Epithelial cell of esophagus (primary cell): ENCODE results near the gene NACC1.
A peak's percentile ranks its signal among the peaks of the same experiment; 100 is the strongest.

Experiments
- DNase-seq: peaks from one replicate; pipeline ENCODE4 v3.0.0; 2010; ENCODE audit warnings: low read depth
- H3K4me3 ChIP-seq: 2 replicates; pipeline ENCODE4 v1.5.1; 2011; ENCODE audit warnings: mild to moderate bottlenecking, low read length, control low read depth
- TF ChIP-seq, protein P1 (sequence below): IDR thresholded peaks from 2 replicates; pipeline ENCODE4 v1.5.1; 2011; ENCODE audit warnings: low read depth, mild to moderate bottlenecking, low read length, control low read depth, inconsistent platforms; ENCODE audit not compliant: insufficient read depth; ENCODE audit errors: missing control alignments

The NACC1 gene

DNA sequence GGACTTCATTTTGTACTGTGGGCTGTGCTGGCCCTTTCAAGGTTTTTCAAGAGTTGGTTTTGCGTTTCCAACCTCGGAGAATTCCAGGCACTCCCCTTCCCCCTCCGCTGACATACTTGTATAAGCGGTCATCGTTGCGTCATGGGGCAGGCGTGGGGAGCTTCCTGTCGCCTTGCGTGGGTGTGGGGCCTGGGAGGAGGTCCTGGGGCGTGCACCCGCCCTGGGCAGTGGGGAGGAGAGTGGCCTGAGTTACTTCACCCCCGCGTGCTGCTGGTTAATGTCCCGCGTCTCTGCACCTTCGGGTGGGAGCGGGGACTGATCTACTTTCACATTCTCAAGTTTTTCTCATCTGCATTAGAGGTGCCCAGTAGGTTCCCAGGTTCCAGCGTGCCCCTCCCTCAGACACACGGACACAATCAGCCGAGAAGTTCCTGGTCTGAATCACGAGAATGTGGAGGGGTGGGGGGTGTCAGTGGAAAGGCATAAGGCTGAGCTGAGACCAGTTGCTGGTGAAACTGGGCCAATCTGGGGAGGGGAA, 36.2 kb downstream of the NACC1 start:
- H3K4me3 ChIP-seq: peak overlapping the region; percentile 84
- peak; percentile 84 for DNase-seq
- TF ChIP-seq, protein P1, sequence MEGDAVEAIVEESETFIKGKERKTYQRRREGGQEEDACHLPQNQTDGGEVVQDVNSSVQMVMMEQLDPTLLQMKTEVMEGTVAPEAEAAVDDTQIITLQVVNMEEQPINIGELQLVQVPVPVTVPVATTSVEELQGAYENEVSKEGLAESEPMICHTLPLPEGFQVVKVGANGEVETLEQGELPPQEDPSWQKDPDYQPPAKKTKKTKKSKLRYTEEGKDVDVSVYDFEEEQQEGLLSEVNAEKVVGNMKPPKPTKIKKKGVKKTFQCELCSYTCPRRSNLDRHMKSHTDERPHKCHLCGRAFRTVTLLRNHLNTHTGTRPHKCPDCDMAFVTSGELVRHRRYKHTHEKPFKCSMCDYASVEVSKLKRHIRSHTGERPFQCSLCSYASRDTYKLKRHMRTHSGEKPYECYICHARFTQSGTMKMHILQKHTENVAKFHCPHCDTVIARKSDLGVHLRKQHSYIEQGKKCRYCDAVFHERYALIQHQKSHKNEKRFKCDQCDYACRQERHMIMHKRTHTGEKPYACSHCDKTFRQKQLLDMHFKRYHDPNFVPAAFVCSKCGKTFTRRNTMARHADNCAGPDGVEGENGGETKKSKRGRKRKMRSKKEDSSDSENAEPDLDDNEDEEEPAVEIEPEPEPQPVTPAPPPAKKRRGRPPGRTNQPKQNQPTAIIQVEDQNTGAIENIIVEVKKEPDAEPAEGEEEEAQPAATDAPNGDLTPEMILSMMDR: no peak

DNA sequence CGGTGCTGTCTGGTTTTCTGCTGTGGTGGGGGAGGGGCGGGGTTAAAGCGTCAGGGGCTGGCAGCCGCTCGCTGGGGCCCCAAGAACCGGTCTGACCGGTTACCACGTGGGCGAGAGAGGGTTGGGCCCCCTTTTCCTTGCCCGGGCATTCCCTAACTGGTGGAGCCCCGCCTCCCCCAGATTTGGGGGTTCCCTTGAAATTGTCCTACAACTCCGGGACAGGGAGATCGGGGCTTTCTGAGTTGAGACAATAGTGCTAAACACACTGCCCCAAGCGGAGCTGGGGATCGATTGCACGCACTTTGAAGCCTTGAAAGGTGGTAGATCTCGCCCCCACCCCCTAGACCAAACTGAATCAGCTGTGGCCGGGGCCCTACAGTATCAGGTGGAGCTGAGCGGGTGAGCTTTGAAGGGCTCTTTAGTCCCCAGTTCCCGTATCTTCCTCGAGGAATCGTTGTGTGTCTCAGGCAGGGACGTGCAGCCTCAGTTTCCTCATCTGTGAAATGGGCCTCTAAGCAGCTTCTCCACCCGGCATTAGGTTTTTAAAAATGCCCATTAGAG, 36.9 kb downstream of the NACC1 start:
- TF ChIP-seq, protein P1: peak; percentile 25

DNA sequence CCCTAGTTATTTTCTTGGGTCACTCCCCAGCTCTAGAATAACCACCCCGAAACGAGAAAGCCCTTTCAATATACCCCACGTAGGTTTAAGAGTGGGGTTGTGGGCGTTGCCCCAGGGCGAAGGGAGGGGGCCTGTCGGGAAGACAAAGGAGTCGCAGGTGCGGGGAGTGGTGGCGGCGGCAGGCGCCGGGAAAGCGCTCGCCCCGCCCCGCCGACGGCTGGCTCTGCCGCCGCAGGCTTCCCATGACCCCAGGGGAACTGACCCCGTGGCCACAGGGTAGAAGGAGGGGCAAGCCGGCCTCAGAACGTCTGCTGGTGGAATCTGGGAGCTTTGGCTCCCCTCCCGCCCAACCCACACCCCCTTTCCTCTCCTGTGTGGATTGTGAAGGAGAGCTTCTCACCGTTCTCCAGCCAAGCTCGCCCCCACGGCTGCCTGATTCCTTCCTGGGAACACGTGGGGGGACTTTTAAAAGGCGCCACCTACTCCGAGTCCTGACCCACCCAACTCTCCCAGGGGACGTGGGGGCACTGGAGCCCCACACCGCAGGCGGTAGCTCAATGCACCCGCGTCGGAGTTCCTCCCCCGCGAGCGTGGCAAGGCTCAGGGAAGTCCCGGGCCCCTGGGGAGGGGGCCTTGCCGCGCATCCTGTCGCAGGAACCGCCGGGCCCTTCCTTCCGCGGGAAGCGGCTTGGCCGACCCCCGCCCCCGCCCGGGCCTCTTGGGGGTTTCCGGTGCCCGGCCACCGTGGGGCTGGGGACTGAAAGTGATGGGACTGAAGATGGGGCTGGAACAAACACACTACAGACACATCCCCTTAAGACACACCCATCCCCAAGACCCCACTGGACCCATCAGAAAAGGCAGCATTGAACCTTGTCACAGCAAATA, 37.7 kb downstream of the NACC1 start:
- TF ChIP-seq, protein P1: no peak
- H3K4me3 ChIP-seq: peak overlapping the region; percentile 84
- DNase-seq: no peak

More for the DNA sequence above, 36.9 kb downstream of the NACC1 start:
- H3K4me3 ChIP-seq: peak overlapping the region; percentile 84
- DNase-seq: peak; percentile 91

DNA sequence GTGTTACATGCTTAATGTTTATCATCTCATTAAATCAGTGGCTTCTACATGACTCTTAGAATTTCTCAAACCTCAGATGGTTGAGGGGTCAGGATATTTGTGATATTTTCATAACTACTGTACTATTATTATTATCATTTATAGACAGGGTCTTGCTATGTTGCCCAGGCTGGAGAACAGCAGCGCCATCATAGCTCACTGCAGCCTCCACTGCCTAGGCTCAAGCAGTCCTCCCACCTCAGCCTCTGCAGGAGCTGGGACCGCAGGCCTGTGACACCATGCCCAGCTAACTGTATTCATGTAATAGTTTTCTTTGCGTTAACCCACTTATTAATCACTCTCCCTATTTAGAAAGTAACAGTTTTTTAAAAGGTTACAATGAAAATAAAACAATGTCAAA, 41.6 kb downstream of the NACC1 start:
- TF ChIP-seq, protein P1: no peak
- no peak for DNase-seq
- H3K4me3 ChIP-seq: no peak overlapping the region

GRCh38 chr19:13160557-13160956, 42.5 kb downstream of the NACC1 start:
- TF ChIP-seq, protein P1: no peak
- peak; percentile 47 for DNase-seq
- no peak overlapping the region for H3K4me3 ChIP-seq

DNA sequence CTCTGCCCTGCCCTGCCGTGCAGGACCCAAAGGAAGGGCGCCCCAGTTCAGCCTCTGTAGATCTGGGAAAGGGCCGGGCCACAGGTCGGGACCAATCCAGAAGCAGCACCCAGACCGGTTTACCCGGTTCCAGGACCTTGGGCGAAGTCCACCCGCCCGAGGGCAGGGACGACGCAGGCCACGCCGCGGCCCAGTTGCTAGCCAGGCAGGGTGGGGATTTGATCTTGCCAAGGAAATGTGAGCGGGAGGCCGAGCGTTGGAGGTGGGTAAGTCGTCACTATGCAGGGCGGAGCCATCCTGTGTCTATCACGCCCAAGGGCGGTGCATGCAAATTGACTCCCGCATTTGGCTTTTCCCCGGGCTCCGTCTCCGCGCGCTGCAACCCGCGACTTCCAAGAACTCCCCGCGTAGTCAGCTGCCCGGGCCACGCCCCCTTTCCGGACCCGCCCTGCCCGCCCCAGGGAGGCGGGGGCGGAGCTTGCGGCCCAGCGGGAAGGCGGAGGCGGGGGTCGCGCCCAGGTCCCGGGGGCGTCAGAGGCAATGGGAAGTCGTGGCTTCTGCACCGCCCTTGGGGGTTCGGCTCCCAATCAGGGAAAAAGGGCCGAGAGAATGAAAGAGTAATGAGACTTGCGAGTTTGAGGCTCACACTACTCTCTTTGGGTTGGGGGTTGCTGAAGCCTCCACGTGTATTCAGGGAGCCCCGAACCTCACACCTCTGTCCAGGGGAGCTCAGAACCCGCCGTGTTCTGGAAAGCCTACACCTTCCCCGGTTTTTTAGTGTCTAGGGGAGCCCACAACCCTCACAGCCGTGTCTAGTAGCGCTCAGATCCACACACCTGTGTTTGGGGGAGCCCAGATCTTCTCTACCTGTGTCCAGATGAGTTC, 44.9 kb downstream of the NACC1 start:
- peak; percentile 99 for DNase-seq
- peak overlapping the region; percentile 30 for H3K4me3 ChIP-seq
- TF ChIP-seq, protein P1: no peak
